GM19467 (cell line): ENCODE results near the gene EPHX1.

ENCODE experiments used
- ATAC-seq: cut with Tn5 transposase; IDR thresholded peaks from one replicate; pipeline ENCODE4 v1.9.1; 2021; ENCODE audit warnings: mild to moderate bottlenecking, moderate library complexity; ENCODE audit not compliant: unreplicated experiment

The EPHX1 gene

DNA sequence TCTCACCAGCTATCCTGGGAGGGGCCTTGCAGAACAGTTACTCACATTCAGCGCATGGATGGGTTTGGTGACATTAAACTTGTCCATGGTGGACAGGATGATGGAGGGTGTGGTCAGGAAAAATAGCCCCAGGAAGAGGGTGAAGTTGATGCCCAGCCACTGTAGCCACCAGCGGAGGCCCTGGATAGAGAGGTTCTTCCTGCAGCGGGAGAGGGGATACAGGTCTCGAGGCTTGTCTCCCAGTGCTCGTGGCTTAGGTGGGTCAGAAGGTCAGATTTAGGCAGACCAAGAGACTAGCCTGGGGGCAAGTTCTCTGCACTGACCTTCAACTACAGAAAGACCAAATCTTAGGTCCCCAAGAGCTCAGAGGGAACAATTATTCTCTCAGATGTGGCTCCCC, 49.2 kb downstream of the EPHX1 start:
- ATAC-seq = no peak

DNA sequence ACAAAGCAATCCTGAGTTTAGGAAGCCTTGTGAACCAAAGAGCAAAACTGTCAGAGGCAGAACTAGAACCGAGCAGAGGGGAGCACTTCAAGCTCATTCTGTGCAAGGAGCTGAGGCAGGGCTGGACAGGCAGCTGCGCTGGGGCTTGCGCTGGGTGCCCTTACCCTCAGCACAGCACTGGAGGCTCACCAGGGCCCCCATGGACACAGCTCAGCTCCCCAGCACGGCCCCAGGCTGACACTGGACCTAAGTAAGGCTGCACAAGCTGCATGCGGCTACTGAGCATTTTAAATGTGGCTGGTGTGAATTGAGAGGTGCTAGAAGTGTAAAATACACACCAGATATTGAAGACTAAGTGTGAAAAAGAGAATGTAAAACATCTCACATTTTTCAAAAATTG, 50.2 kb downstream of the EPHX1 start:
- ATAC-seq = no peak

DNA sequence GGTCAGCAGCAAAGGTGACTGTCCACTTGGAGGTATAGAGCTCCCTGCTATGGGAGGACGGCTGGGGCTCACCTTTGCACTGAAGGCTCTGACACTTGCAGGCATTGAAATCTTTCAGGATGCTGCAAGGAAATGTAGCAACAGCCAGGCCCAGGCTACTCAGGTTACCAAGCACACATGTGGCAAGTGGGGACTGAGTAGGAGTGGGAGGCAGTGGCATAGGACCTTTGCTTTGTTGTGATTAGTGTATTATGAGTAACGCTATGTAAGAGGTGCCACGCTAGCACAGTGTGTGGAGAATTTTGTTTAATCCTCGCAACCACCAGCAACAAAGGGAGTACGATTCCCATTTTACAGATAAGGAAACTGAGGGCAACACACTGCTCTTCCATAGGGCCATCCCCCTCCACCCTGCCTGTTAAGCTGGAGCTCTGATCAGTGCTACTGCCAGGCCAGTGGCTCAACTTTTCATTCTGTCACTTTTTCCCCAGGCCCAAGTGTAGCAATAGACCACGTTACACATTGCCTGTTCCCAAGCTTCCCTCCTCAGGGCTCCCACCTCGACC, 51.0 kb downstream of the EPHX1 start:
- ATAC-seq = no peak

DNA sequence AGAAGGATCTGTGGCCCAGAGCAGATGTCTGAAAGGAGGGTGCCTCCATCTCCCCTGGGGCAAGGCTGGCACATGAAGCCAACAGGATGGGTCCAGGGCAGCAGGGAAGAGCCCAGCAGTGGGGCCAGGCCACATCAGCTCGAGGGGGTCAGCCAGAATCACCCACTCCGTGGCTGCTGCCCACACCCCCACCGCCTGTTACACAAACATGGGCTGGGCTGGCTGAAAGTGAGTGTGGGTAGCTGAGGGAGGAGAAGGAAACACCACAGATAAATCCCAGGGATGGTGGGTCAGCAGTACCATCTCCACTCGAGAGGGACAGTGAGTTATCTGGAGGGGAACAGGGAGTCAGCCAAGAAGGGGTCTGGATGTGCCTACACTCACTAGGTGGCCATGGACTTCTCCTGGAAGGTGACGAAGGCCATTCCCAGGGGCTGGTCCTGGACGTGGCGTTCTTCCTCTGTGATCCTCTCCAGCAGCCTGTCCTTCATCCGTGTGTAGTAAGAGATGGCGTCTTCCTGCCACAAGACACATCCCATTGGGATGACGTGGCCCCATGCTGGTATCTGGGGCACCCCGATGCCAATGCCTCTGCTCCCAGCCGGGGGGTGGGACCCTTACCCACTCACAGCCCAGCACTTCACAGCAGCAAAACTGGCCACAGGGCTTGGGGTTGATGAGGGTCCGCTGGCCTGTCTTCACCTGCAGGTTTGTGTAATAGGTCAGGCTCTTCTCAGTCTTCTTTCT, 52.1 kb downstream of the EPHX1 start:
- ATAC-seq = no peak

DNA sequence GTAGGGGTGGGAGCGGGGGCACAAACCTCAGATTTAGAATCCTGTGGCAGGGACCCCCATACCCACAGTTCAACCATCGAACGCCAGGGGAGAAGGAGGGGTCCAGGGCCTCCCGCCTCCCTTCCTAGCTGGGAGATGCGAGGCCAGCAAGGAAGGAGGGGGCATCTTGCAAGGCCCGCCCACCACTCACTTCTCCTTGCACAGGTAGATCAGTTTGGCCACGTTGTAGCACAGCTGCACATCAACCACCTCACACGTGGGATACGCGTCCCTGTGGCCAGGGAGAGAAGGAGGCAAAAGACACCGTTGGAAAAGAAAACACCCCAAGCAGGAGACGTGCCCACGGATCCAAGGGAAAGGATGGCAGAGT, 52.6 kb downstream of the EPHX1 start:
- ATAC-seq = no peak

DNA sequence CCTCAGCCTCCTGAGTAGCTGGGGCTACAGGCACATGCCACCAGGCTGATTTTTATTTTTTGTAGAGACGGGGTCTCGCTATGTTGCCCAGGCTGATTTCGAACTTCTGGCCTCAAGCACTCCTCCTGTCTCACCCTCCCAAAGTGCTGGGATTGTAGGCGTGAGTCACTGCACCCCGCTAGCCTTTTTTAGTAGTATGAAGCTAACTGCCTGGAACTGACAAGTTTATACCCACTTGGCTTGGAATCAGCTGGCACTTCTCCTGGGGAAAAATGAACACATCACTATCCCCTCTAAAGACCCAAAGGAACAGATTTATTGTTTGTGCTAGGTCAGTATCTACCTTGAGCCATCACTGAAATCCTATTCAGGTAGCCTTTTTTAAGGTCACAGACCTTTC, 53.2 kb downstream of the EPHX1 start:
- ATAC-seq = no peak

DNA sequence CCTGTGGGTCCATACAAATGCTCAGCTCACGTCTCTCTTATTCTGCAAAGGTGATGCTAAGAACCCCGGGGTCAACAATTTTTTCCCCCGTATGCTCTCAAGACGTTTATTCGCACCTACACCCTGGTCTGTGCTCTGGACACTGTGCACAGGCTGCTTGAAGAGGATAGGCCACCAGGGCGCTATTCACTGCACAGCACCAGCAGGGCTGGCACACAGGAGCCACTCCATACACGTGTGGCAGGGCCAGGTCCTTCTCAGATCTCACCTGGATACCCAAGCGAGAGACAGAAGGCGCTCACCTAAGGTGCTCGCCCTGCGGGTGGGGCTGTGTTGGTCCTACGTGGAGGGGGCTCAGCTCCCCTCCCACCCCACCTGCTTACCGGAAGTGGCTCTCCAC, 55.6 kb downstream of the EPHX1 start:
- no peak for ATAC-seq

DNA sequence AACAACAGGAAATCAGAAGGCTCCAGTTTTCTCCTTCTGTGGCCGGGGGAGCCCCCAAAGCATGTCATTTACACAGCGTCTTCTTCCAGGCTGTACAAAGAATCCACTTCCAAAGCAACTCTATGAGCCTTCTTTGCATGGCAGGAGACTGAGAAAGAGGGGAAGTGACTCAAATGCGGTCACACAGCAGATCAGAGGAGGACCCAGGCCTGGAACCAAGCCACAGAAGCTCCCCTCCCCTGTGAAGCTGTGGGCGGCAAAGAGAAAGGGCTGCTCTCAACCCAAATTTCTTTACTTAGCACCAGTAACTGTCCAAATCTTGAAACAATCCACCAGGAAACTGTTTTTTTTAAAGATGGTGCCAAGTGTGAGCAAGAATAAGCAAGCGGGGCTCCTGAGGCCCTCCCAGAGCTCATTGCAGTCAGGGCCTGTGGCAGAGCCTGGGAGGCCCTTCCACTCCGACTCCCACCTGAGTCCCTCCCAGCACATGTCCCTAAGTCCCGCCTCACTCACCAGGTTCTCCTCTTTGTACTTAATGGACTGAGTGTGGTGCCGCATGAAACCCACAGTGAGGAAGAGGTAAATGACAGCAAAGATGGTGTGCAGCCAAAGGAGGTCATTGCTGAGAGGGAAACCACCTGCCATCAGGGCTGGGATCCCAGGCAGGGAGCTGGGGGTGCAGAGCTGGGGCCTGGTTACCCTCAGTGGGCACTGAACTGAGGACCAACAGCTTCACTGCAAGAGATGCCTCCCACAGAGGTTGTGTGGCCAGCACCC, 56.3 kb downstream of the EPHX1 start:
- no peak for ATAC-seq

DNA sequence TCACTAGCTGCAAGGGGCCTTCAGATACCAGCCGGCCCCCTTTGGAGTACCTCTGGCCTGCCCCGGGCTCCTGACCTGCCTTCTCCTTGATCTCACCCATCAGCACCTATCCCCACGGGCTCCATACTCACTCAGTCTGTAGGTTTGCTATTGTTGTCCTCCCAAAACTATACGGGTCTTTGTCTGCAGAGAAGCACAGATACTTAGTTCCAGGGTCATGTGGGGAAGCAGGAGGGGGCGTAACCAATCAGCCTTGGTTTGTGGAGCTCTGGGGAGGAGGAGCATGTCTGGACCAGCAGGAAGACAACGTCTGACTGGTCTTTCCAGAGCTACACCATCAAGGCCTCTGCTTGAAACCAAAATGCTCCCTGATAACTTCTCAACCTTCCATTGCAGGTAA, 57.1 kb downstream of the EPHX1 start:
- ATAC-seq = no peak

DNA sequence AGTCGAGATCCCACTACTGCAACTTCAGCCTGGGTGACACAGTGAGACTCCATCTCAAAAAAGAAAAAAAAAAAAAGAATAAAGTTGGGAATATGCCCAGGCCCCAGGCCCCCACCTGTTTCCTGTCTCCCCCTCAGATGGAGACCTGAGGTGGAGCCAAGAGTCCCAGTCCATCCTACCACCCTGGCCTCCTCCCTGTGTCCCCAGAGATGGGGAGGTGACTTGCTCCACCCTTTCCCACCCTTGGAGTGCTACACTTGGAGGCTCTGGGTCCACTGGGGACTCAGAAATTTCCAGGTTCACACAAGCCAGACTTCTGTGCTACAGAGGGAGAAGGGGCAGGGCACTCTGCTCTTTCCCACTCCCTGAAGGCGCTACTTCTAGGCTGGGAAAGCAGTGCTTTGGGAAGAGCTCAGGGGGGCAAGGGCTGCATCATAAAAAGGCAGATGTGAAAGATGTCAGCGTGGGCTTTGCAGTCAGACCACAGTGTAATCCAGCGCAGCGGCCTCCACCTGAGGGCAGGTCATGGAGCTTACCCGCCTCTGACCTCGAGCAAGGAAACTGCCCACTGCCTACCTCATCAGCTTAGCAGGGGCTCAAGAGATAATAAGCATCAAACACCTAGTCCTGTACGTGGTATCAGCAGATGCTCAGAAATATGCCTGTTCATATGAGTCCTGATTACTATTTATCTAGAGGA, 58.9 kb downstream of the EPHX1 start:
- no peak for ATAC-seq

DNA sequence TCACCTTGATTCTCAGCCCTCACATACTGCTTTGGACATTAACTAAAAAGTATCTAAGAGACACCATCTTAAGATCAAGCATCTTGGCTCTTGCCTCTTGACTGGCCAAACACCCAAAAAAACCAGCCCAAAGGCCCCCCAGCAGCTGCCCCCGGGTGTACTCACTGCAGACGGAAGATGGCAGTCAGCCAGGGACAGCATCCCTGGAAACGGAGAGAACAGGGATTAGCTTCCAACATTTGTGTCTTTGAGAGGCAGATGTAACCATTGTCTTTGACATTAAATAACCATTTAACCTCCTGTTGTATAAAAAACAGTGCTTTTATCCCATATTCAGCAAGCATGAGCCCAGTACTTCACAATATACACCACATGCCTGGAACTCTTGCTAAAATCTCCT, 61.0 kb downstream of the EPHX1 start:
- no peak for ATAC-seq

DNA sequence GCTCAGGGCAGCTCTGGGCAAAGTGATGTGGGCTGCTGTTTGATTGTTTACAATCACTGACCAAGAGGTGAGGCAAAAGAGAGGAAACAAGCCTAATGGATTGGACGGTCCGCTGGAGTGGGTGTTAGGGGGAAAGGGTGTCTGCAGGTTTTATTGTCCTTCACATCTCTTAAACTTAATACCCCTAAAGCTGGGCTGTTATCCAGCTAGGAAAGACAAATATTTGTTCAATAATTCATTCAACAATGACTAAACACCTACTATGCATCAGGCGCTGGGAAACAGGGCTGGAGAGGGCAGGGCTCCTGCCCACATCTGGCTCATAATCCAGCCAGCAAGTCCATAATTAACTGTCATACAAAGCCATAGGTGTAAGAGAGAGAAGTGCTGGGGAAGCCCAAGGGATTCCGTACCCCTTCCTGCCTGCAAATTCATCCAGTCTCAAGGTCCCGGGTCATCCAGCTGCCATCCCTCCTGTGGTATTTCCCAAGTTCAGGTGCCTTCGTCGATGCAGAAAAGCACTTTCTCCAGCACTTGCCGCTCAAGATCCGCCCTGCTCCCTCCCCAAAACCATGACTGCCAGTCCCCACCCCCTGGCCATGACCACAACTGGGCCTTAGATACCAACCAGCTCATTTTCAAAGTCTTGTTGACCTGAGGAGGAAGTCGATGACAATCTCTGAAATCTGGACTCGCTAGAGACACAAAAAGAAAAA, 61.6 kb downstream of the EPHX1 start:
- ATAC-seq = no peak

DNA sequence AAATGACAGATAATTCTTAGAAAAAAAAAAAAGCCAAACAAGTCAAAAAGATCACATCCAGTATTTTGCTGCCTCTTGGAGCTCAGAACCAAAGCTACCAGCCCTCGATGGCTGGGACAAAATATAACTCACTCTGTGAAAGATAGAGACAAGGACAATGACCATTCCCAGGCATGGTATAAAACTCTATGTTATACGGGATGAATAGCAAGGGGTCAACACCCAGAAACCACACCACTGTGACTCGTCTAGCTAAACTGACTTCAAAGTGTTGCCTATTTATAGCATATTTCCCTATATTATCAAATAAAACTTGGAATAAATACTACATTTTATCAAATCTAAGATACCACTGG, 62.1 kb downstream of the EPHX1 start:
- ATAC-seq = no peak

DNA sequence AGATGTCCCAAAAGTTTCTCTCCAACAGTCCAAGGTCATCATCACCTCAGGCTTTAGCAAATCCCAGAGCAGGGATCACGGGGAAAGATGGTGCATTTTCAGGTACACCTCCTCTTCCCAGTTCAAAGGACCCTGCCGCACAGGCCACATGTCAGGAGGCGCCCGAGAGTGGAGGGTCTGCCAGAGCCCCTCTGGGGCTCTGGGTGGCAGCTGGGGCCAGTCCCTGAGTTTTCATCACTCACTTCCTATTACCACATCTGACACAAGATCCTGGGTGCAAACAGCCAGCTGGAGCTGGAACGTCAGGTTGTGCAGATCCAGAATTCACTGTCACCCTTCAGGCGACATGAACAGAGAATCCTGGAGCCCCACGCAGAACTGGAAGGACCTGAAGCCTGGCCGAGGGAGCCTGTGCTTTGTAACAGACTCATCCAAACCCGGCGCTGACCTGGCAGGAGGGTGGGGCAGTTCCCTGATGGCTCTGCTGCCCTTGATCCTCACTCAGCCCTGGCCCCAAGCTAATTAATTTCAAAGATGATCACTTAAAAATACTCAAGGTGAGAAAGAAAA, 63.4 kb downstream of the EPHX1 start:
- ATAC-seq = no peak

DNA sequence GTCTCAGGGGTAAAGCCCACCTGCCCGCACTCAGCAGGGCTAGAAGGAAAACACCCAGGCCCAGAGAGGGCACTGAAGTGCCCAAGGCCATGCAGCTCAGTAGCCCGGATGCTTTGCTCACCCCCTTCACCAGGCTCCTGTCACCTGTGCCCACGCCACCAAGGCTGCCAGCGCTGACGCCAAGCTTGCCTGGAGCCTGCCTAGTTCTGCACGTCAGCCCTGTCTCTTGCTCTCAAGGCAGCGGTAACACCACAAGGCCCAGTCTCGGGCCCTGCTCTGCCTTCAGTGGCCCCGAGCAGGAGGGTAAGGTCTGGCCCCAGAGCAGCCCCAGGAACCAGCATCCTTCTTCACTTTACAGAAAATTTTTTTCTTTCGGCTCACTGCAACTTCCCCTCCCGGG, 64.5 kb downstream of the EPHX1 start:
- ATAC-seq = no peak

DNA sequence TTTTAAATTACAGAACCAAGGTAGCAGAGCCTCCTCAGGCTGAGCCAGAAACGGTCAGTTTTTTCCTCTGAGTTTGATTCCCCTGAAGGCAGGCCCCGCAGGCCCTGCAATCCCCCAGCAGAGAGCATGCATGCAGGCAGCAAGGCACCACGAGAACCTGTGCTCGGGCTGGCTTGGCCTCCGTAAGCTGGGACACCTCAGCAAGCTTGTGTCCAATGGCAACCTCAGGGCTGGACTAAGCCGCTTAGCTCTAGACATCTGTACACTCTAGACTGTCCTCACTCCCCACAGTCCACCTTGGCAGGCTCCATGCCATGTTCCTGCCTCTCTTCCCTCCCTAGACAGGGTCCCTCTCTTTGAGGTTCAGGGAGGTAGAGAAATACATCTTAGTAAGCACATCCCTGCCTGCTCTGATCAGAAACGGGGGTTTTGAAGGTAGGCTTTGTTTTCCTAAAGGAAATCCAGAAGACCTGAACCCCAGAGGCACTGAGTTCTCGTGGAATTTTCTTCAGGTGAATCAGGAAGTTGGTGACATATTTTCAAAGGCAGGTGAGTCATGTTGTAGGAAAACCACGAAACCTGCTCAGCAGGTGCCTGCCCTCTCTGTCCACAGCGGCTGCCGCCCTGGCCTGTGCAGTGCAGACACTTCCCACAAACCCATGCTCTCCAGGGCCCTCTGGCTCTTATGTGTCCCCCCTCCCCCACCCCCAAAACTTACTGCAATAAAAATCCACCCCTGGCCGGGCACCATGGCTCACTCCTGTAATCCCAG, 65.3 kb downstream of the EPHX1 start:
- no peak for ATAC-seq

DNA sequence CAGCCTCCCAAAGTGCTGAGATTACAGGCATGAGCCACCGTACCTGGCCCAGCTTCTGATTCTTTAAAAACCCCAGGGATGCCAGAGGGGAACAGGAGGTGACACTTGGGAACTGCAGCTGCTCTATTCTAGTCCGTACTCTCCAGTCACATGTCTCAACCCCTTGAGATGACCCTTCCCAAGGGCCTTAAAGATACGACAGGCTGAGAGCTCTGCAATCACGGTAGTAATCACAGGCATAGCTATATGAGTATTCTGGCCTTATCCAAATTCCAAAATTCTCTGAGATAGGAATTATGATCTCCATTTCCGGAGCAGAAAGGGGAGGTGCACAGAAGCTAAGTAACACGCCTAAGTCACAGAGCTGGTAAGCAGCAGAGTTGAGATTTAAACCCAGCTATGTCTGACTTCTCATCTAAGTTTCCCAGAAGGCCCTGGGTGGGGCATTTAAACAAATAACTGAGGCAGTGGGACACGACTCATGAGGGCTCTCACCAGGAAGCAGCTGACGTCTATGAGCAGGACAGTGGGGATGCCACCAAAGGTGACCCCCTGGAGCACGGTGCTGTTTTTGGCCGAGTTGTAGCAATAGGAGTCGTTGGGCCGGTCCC, 67.1 kb downstream of the EPHX1 start:
- ATAC-seq = no peak

DNA sequence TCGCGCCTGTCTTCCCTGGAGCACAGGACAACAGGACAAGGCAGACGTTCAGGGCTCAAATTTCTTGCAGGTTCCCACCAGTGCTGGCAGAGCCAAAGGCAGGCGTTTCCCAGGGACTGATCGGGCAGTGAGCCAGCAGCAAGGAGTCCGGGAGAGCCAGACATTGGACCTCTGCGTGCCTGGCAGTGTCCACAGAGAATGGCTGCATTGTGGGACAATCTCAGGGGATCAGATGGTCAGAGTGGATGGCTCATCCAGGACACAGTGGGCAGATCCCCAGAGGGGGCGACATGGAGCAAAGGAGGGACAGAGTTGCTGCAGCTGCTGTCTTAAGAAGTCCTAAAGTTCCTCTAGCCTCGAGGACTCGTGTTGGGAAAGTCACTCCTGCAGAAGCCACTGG, 67.7 kb downstream of the EPHX1 start:
- ATAC-seq = no peak

DNA sequence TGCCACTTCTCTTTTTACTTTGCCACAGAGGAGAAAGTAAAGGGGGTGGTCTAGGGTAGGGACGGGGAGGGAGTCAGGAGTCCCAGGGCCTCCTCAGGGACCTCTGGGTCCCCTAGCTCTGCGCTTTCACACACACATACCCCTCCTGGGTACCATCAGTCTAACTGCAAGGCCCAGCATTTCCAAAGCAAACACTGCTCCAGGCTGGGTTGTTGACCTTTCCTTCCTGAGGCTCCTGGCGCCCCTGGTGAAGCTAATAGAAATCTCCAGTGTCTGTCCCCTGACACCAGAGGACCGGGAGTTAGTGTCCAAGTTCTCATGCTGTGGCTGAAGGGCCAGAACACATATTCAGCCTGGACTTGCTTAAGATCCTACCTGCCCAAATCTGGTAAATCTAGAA, 68.4 kb downstream of the EPHX1 start:
- no peak for ATAC-seq
